GM23338 (cell line): ENCODE data around the gene HOXB6. TPM values are rescaled to one million over a fixed set of nuclear protein-coding genes. Genes with fewer than 3 reads are reported as not detected.

Experiments used
- ATAC-seq: fragments of 200-7000 bp; cut with Tn5 transposase; 3 replicates; pipeline ENCODE4 v1.9.1; 2020
- DNase-seq: peaks from one replicate; pipeline ENCODE4 v3.0.0-alpha.2; 2015; ENCODE audit warnings: low spot score
- H2AFZ ChIP-seq: fragments of 200-600 bp; sonication (generic); 2 replicates; pipeline ENCODE4 v1.8.0; 2016; ENCODE audit warnings: antibody characterized with exemption, mild to moderate bottlenecking, moderate library complexity
- H3F3A ChIP-seq: fragments of 200-600 bp; sonication (generic); replicated peaks from 2 replicates; pipeline ENCODE4 v1.8.0; 2017; ENCODE audit warnings: antibody characterized with exemption, mixed run types, low read depth
- H3K27ac ChIP-seq: fragments of 200-600 bp; sonication (generic); 2 replicates; pipeline ENCODE4 v1.6.1; 2016; ENCODE audit warnings: low read depth
- H3K27me3 ChIP-seq: fragments of 200-600 bp; sonication (generic); 2 replicates; pipeline ENCODE4 v1.8.0; 2016; ENCODE audit warnings: mild to moderate bottlenecking, mixed run types, moderate library complexity; ENCODE audit not compliant: insufficient read depth
- H3K36me3 ChIP-seq: fragments of 200-600 bp; sonication (generic); 2 replicates; pipeline ENCODE4 v1.8.0; 2016; ENCODE audit warnings: mild to moderate bottlenecking; ENCODE audit not compliant: insufficient read depth
- H3K4me1 ChIP-seq: fragments of 200-600 bp; sonication (generic); 2 replicates; pipeline ENCODE4 v1.8.0; 2016; ENCODE audit warnings: mild to moderate bottlenecking, moderate library complexity; ENCODE audit not compliant: insufficient read depth
- H3K4me2 ChIP-seq: fragments of 200-600 bp; sonication (generic); 2 replicates; pipeline ENCODE4 v1.7.1; 2017; ENCODE audit warnings: mixed run types
- H3K4me3 ChIP-seq: fragments of 200-600 bp; sonication (generic); 2 replicates; pipeline ENCODE4 v1.6.1; 2016; ENCODE audit warnings: mixed run types
- H3K79me2 ChIP-seq: fragments of 200-600 bp; sonication (generic); replicated peaks from 2 replicates; pipeline ENCODE4 v1.8.0; 2017; ENCODE audit warnings: mild to moderate bottlenecking; ENCODE audit not compliant: insufficient read depth
- H3K9me2 ChIP-seq: fragments of 200-600 bp; sonication (generic); 2 replicates; pipeline ENCODE4 v1.8.0; 2017; ENCODE audit not compliant: insufficient read depth
- H4K20me1 ChIP-seq: fragments of 200-600 bp; sonication (generic); replicated peaks from 2 replicates; pipeline ENCODE4 v1.8.0; 2017; ENCODE audit warnings: mild to moderate bottlenecking; ENCODE audit not compliant: insufficient read depth
- H3K27ac Mint-ChIP-seq: 2 replicates; pipeline ENCODE4 v1.8.0; 2020; ENCODE audit warnings: inconsistent platforms, mild to moderate bottlenecking, moderate library complexity, mixed read lengths
- H3K27me3 Mint-ChIP-seq: 3 replicates; pipeline ENCODE4 v1.8.0; 2022; ENCODE audit warnings: low read depth, mild to moderate bottlenecking, moderate library complexity, mixed read lengths, inconsistent platforms; ENCODE audit not compliant: insufficient read depth, poor library complexity
- H3K36me3 Mint-ChIP-seq: 3 replicates; pipeline ENCODE4 v1.8.0; 2021; ENCODE audit warnings: low read depth, mild to moderate bottlenecking, inconsistent platforms, moderate library complexity, mixed read lengths
- H3K4me1 Mint-ChIP-seq: 3 replicates; pipeline ENCODE4 v1.8.0; 2020; ENCODE audit warnings: mild to moderate bottlenecking, inconsistent platforms, mixed read lengths
- H3K4me3 Mint-ChIP-seq: 3 replicates; pipeline ENCODE4 v1.8.0; 2021; ENCODE audit warnings: moderate library complexity, mild to moderate bottlenecking, inconsistent platforms, mixed read lengths
- H3K9me3 Mint-ChIP-seq: 3 replicates; pipeline ENCODE4 v1.8.0; 2020; ENCODE audit warnings: moderate library complexity, mild to moderate bottlenecking, inconsistent platforms, mixed read lengths
- CREB1 ChIP-seq: fragments of 250-450 bp; sonication (Bioruptor Pico); IDR thresholded peaks from 2 replicates; pipeline ENCODE4 v1.5.0; 2020; ENCODE audit warnings: low read depth, mild to moderate bottlenecking, moderate library complexity
- CTCF ChIP-seq, 2 experiments: fragments of 200-600 bp in 1 of 2; sonication (generic) in 1 of 2; conservative IDR thresholded peaks; 2 replicates each; pipeline versions ENCODE4 v1.5.1 to v1.6.1; 2016 to 2017; ENCODE audit warnings: antibody characterized with exemption in 2 of 2, low read depth in 2 of 2, mild to moderate bottlenecking in 2 of 2, moderate library complexity in 1 of 2
- EZH2 ChIP-seq: fragments of 200-600 bp; sonication (generic); IDR thresholded peaks from one replicate; pipeline ENCODE4 v1.8.0; 2017; ENCODE audit warnings: antibody characterized with exemption, mild to moderate bottlenecking, low read depth; ENCODE audit not compliant: unreplicated experiment
- EZH2phosphoT487 ChIP-seq: fragments of 200-600 bp; sonication (generic); IDR thresholded peaks from one replicate; pipeline ENCODE4 v1.8.1; 2018; ENCODE audit warnings: antibody characterized with exemption; ENCODE audit not compliant: unreplicated experiment
- NANOG ChIP-seq: IDR thresholded peaks from 2 replicates; pipeline ENCODE4 v1.6.1; 2016; ENCODE audit warnings: antibody characterized with exemption, borderline replicate concordance
- POLR2AphosphoS5 ChIP-seq: IDR thresholded peaks from 2 replicates; pipeline ENCODE4 v1.6.1; 2016; ENCODE audit warnings: antibody characterized with exemption, low read depth
- STAT1 ChIP-seq: IDR thresholded peaks from one replicate; pipeline ENCODE4 v1.6.1; 2016; ENCODE audit warnings: antibody characterized with exemption; ENCODE audit not compliant: unreplicated experiment
- ZNF331 ChIP-seq: fragments of 250-450 bp; sonication (Bioruptor Pico); IDR thresholded peaks from 2 replicates; pipeline ENCODE4 v1.5.0; 2020; ENCODE audit warnings: low read depth, mild to moderate bottlenecking, moderate library complexity
- polyA plus RNA-seq: library from polyadenylated mRNA; unstranded; fragments of >200 nt; fragmentation: Nextera tagmentation; extraction: Ambion mirVana; gene quantifications from 2 replicates; pipeline ENCODE4 v1.2.1, GENCODE V29; 2016
- total RNA-seq: library from RNA; depleted of rRNA; stranded (reverse); fragments of >200 nt; shearing (Covaris generic); gene quantifications from 2 replicates; pipeline ENCODE4 v1.2.3, GENCODE V29; 2014

HOXB6 gene
- total and polyA plus RNA-seq, 2 experiments from 2014 or later: not detected

- peak; percentile 30; the same call in 2 of the 3 replicates for ATAC-seq
Measured at GRCh38 chr17:48549914-48550501, 54.8 kb downstream of the HOXB6 start.

GRCh38 chr17:48549281-48549630 is 55.5 kb downstream of the HOXB6 start:
- H3K4me2 ChIP-seq: peak overlapping the region; percentile 61
- H3K4me1 ChIP-seq: peaks cover 84% of the 10 kb centered on the region
- H3K27ac Mint-ChIP-seq: no peak overlapping the region
- TF ChIP-seq CTCF (conservative IDR thresholded peaks at IDR 0.05; ENCODE audit: low read depth in 2 of 2) (no peak), POLR2AphosphoS5 (no peak), NANOG (0 out of 2 replicates have a peak, but pooled peaks have one; percentile 1), STAT1 (no peak)
- H3F3A ChIP-seq: peaks cover 39% of the 10 kb centered on the region
- no peak overlapping the region; the same call in 2 of the 3 replicates for H3K4me3 Mint-ChIP-seq
- H4K20me1 ChIP-seq: peaks cover 22% of the 10 kb centered on the region
- H3K27me3 Mint-ChIP-seq: peaks cover 100% of the 10 kb centered on the region
- no peaks in the 10 kb centered on the region for H3K36me3 Mint-ChIP-seq
- no peaks in the 10 kb centered on the region for H3K9me2 ChIP-seq
- ATAC-seq (no peak), DNase-seq (no peak)
- no peaks in the 10 kb centered on the region; the same call in 2 of the 3 replicates for H3K9me3 Mint-ChIP-seq
- H3K79me2 ChIP-seq: no peaks in the 10 kb centered on the region
- H3K27ac ChIP-seq: no peak overlapping the region
- H3K27me3 ChIP-seq: peaks cover 100% of the 10 kb centered on the region
- H3K4me1 Mint-ChIP-seq: peaks cover 61% of the 10 kb centered on the region
- H3K4me3 ChIP-seq: no peak overlapping the region
- H3K36me3 ChIP-seq: no peaks in the 10 kb centered on the region
- H2AFZ ChIP-seq: no peak overlapping the region

More at GRCh38 chr17:48549914-48550501, 54.8 kb downstream of the HOXB6 start:
- peaks cover 38% of the 10 kb centered on the region for H3F3A ChIP-seq
- H2AFZ ChIP-seq: no peak overlapping the region
- H4K20me1 ChIP-seq: peaks cover 22% of the 10 kb centered on the region
- TF ChIP-seq CREB1 (CRISPR knock-in tag) (no peak), ZNF331 (no peak), CTCF (conservative IDR thresholded peaks at IDR 0.05; ENCODE audit: low read depth in 2 of 2) (peak in 1 of 2 experiments; percentile 55; a peak in 2 of 4 replicates), STAT1 (no peak), NANOG (no peak), EZH2phosphoT487 (no peak), EZH2 (peak; percentile 17)
- no peaks in the 10 kb centered on the region; the same call in 2 of the 3 replicates for H3K9me3 Mint-ChIP-seq
- H3K27me3 Mint-ChIP-seq: peaks cover 100% of the 10 kb centered on the region
- H3K36me3 ChIP-seq: no peaks in the 10 kb centered on the region
- H3K9me2 ChIP-seq: no peaks in the 10 kb centered on the region
- H3K27ac Mint-ChIP-seq: no peak overlapping the region
- peaks cover 84% of the 10 kb centered on the region for H3K4me1 ChIP-seq
- H3K4me2 ChIP-seq: peak overlapping the region; percentile 67
- H3K79me2 ChIP-seq: no peaks in the 10 kb centered on the region
- H3K36me3 Mint-ChIP-seq: no peaks in the 10 kb centered on the region
- no peak overlapping the region for H3K27ac ChIP-seq
- peaks cover 62% of the 10 kb centered on the region for H3K4me1 Mint-ChIP-seq
- peak overlapping the region; percentile 43 for H3K4me3 ChIP-seq
- H3K27me3 ChIP-seq: peaks cover 100% of the 10 kb centered on the region
- DNase-seq: no peak
- H3K4me3 Mint-ChIP-seq: peak overlapping the region; percentile 32; the same call in 1 of the 3 replicates
